DLD1 (cell line): ENCODE measurements around the gene UFD1.

ENCODE experiments used
- in situ Hi-C: cut with HindIII; loops from 2 replicates; pipeline ENCODE4 v1.10.0; 2017; ENCODE audit warnings: low sequenced_read_pairs

The UFD1 gene

GRCh38 chr22:19517171-19517500 is 38.1 kb upstream of the UFD1 start:
- in situ Hi-C loops: no loop called here

GRCh38 chr22:19516378-19517170 is 37.6 kb upstream of the UFD1 start:
- in situ Hi-C loops: no loop called here

- in situ Hi-C loops: no loop called here
Measured at GRCh38 chr22:19515654-19516377, 36.8 kb upstream of the UFD1 start.

GRCh38 chr22:19514831-19515565 is 36.0 kb upstream of the UFD1 start:
- in situ Hi-C loops: no loop called here

GRCh38 chr22:19513823-19514222 is 34.8 kb upstream of the UFD1 start:
- in situ Hi-C loops: no loop called here

- in situ Hi-C loops: no loop called here
Measured at GRCh38 chr22:19510919-19511341, 31.9 kb upstream of the UFD1 start.

GRCh38 chr22:19509923-19510322 is 30.9 kb upstream of the UFD1 start:
- in situ Hi-C loops: no loop called here

GRCh38 chr22:19509191-19509590 is 30.2 kb upstream of the UFD1 start:
- in situ Hi-C loops: no loop called here

- in situ Hi-C loops: no loop called here
Measured at GRCh38 chr22:19508024-19508776, 29.2 kb upstream of the UFD1 start.

- in situ Hi-C loops: no loop called here
Measured at GRCh38 chr22:19507534-19507861, 28.5 kb upstream of the UFD1 start.

GRCh38 chr22:19506212-19506611 is 27.2 kb upstream of the UFD1 start:
- in situ Hi-C loops: no loop called here

GRCh38 chr22:19505735-19506126 is 26.7 kb upstream of the UFD1 start:
- in situ Hi-C loops: no loop called here

- in situ Hi-C loops: no loop called here
Measured at GRCh38 chr22:19504900-19505734, 26.1 kb upstream of the UFD1 start.

- in situ Hi-C loops: no loop called here
Measured at GRCh38 chr22:19503869-19504268, 24.9 kb upstream of the UFD1 start.

- in situ Hi-C loops: no loop called here
Measured at GRCh38 chr22:19503367-19503766, 24.4 kb upstream of the UFD1 start.

- in situ Hi-C loops: no loop called here
Measured at GRCh38 chr22:19501897-19502447, 23.0 kb upstream of the UFD1 start.

- in situ Hi-C loops: no loop called here
Measured at GRCh38 chr22:19499880-19500242, 20.9 kb upstream of the UFD1 start.

- in situ Hi-C loops: no loop called here
Measured at GRCh38 chr22:19499236-19499879, 20.4 kb upstream of the UFD1 start.

GRCh38 chr22:19498866-19499190 is 19.8 kb upstream of the UFD1 start:
- in situ Hi-C loops: no loop called here
